Ovary (tissue), 9 donors: Measurements from ENCODE around the gene EXOG. TPM values are rescaled to one million over a fixed set of nuclear protein-coding genes. Genes with fewer than 3 reads are reported as not detected.

Source experiments
- DNase-seq, 5 donors: peaks; one replicate each; pipeline ENCODE4 v3.0.0-alpha.2; 2019 to 2020
- H3K27ac ChIP-seq, 2 donors: fragments of 200-600 bp; one replicate each; pipeline versions ENCODE4 v1.5.1 to v1.8.0; 2019 to 2022
- H3K27me3 ChIP-seq: fragments of 200-600 bp; one replicate; pipeline ENCODE4 v1.8.0; 2022
- H3K36me3 ChIP-seq: fragments of 200-600 bp; sonication (generic); one replicate; pipeline ENCODE4 v1.5.1; 2019
- H3K4me1 ChIP-seq: one replicate; pipeline ENCODE4 v1.8.1; 2013; ENCODE audit warnings: mild to moderate bottlenecking, moderate library complexity; ENCODE audit not compliant: insufficient read depth
- H3K4me3 ChIP-seq: fragments of 200-600 bp; sonication (generic); one replicate; pipeline ENCODE4 v1.5.1; 2017
- H3K9me3 ChIP-seq, 2 donors: fragments of 200-600 bp in 1 of 2; sonication (generic) in 1 of 2; one replicate each; pipeline versions ENCODE4 v1.5.1 to v1.8.1; 2013 to 2019; ENCODE audit warnings: mild to moderate bottlenecking in 1 of 2, moderate library complexity in 1 of 2
- CTCF ChIP-seq, 3 donors: fragments of 450-650 bp in 2 of 3; fragments of 200-600 bp in 1 of 3; IDR thresholded peaks; one replicate each; pipeline versions ENCODE4 v1.5.1 to v1.8.0; 2016 to 2022; ENCODE audit warnings: antibody characterized with exemption in 3 of 3, mild to moderate bottlenecking in 1 of 3
- EP300 ChIP-seq: sonication (generic); formaldehyde crosslinking; IDR thresholded peaks from one replicate; pipeline ENCODE4 v1.6.1; 2017; ENCODE audit warnings: antibody characterized with exemption
- POLR2A ChIP-seq: fragments of 450-650 bp; IDR thresholded peaks from one replicate; pipeline ENCODE4 v1.6.1; 2017; ENCODE audit warnings: antibody characterized with exemption, mild to moderate bottlenecking, moderate library complexity
- WGBS, 3 donors: extraction: QIAGEN DNeasy Blood & Tissue Kit in 1 of 3; methylation state at CpG; one replicate each; pipeline versions ENCODE4 v1.1.5 to v1.1.7; 2013 to 2017; 5-methylcytosine and 5-hydroxymethylcytosine counted together
- intact Hi-C, 4 donors: fragments of 100-400 bp; cut with DNase I; formaldehyde crosslinking; loops; one replicate each; pipeline versions ENCODE4 v1.11.0 to v1.15.1; 2022 to 2023
- polyA plus RNA-seq, 2 donors: library from polyadenylated mRNA; stranded (reverse); fragments of 200-250 nt in 1 of 2; fragments of 350-450 nt in 1 of 2; fragmentation: Illumina TruSeq in 1 of 2; extraction: RNeasy Lipid Tissue Mini Kit (QIAGEN cat#74804) in 1 of 2; gene quantifications; one replicate each; pipeline ENCODE4 v1.2.3, GENCODE V29; 2013 to 2014
- total RNA-seq, 7 donors: library from RNA; depleted of rRNA in 2 of 7; stranded (reverse); fragments of >200 nt in 2 of 7; fragmentation: NEBNext Ultra II Directional in 3 of 7; extraction: Animal tissue kit (Norgen Biotek cat#: 25700) in 3 of 7; gene quantifications; one replicate each; pipeline versions ENCODE4 v1.1.0 to v1.2.4, GENCODE V29; 2016 to 2023
- donor health status: DM: no; HTN: no; CAD: no; lungs with moderate emphysema.
- donor health status: DM: no; HTN: no; CAD: no.
- donor health status: Bipolar disorder and iron deficiency.
- donor health status: DM: yes; HTN: yes; CAD: no.
- donor health status: DM: no; HTN: no; CAD: no.
- donor health status: DM: yes; HTN: yes; CAD: no.

Gene EXOG
- total and polyA plus RNA-seq, 9 donors = 5.4 to 14.8 (median 9.0) TPM

DNA sequence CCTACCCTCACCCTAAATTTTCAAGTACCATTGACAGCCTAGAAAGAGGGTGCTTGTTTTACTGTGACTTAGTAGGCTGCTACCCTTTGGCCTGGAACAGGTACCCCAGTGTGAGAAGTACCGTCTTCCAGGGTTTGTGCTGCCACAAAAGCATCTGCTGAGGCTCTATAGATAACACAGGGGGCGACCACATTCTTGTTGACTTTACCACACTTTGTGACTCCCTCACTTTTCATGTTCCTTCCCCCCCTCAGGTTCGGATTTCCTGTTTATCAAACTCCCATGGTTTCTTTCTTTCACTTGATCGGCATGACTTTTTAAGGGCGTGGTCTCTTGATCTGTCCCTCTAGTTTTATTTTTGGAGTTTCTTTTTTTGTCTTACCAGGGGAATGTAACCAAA lies 23.5 kb downstream of the EXOG start:
- Histone ChIP-seq H3K36me3 (no peaks in the 10 kb centered on the region), H3K27ac (no peak overlapping the region), H3K4me3 (no peak overlapping the region), H3K27me3 (no peaks in the 10 kb centered on the region), H3K9me3 (no peaks in the 10 kb centered on the region), H3K4me1 (no peaks in the 10 kb centered on the region)
- DNase-seq = no peak
- TF ChIP-seq POLR2A (no peak), CTCF (IDR thresholded peaks at IDR 0.05) (no peak), EP300 (no peak)
- 52 to 67% (median 63%) methylated on average over 5 of the region's 5 CpGs for WGBS, 3 donors
- intact Hi-C loops = loop anchor here in 3 of 4 donors (2.0 to 10.0 kb wide), 5 partner anchors 131 to 515 kb away; no protein-coding TSS in a partner anchor

GRCh38 chr3:38521391-38521987 lies 25.3 kb downstream of the EXOG start:
- no peak overlapping the region for H3K4me3 ChIP-seq
- H3K27me3 ChIP-seq = no peaks in the 10 kb centered on the region
- 3 to 4% (median 3%) methylated on average over 5 of the region's 5 CpGs for WGBS, 3 donors
- intact Hi-C loops = loop anchor here in 3 of 4 donors (2.0 to 10.0 kb wide), 5 partner anchors 129 to 513 kb away; no protein-coding TSS in a partner anchor
- H3K4me1 ChIP-seq = no peaks in the 10 kb centered on the region
- no peaks in the 10 kb centered on the region for H3K36me3 ChIP-seq
- peak; percentile 51 to 73 (median 60) for DNase-seq
- no peaks in the 10 kb centered on the region for H3K9me3 ChIP-seq
- H3K27ac ChIP-seq = no peak overlapping the region
- no peak for TF ChIP-seq POLR2A
- peak; percentile 66 to 86 (median 76) for TF ChIP-seq CTCF (IDR thresholded peaks at IDR 0.05)
- TF ChIP-seq EP300 = no peak

DNA sequence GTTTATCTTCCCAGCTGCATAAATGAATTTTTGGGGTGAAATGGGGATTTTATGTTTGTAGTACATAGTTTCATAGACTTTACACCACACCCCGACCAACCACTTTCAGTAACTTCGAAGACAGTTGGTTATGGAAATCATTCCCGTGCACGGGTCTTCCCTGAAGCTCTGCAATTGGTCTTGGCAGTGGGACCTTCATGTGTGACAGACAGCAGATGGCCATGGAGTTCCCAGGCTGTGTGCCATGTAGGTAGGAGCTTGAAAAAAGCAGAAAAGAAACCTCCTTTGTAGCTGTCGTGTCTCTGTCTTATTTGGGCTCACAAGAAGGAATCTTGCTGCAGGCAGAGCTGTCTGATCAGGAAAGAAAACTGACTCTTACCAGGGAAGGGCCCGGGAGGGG lies 25.9 kb downstream of the EXOG start:
- Histone ChIP-seq H3K9me3 (no peaks in the 10 kb centered on the region), H3K4me1 (no peaks in the 10 kb centered on the region), H3K27ac (no peak overlapping the region), H3K36me3 (no peaks in the 10 kb centered on the region), H3K27me3 (no peaks in the 10 kb centered on the region), H3K4me3 (no peak overlapping the region)
- intact Hi-C loops = loop anchor here in 3 of 4 donors (5.0 to 10.0 kb wide), 4 partner anchors 130 to 513 kb away; no protein-coding TSS in a partner anchor
- 87 to 90% (median 88%) methylated on average over 6 of the region's 6 CpGs for WGBS, 3 donors
- TF ChIP-seq CTCF (IDR thresholded peaks at IDR 0.05) (no peak), EP300 (no peak), POLR2A (no peak)
- DNase-seq = no peak

DNA sequence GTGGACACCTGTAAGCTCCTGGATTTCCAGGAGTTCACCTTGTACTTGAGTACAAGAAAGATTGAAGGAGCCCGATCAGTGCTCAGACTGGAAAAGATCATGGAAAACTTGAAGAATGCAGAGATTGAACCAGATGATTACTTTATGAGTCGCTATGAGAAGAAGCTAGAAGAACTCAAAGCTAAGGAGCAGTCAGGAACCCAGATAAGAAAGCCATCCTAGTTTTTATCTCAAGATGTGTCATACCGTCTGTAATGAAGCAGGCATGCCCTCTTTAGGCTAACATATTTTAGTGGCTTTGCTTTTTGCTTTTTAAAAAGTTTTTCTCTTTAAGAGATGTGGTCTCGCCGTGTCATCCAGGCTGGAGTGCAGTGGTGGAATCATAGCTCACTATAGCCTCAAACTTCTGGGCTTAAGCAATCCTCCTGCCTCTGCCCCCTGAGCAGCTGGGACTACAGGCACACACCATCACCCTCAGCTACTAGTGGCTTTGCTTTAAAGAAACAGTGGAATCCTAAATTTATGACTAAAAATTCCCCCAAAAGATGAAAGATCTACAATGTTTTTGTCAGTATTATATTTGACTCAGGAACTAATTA lies 28.1 kb downstream of the EXOG start:
- Histone ChIP-seq H3K4me1 (no peaks in the 10 kb centered on the region), H3K4me3 (no peak overlapping the region), H3K9me3 (no peaks in the 10 kb centered on the region), H3K36me3 (no peaks in the 10 kb centered on the region), H3K27ac (no peak overlapping the region), H3K27me3 (no peaks in the 10 kb centered on the region)
- TF ChIP-seq POLR2A = no peak
- no peak for TF ChIP-seq EP300
- no peak for TF ChIP-seq CTCF (IDR thresholded peaks at IDR 0.05)
- no peak for DNase-seq
- intact Hi-C loops = loop anchor here in 3 of 4 donors (5.0 to 10.0 kb wide), 4 partner anchors 128 to 511 kb away; no protein-coding TSS in a partner anchor
- WGBS, 3 donors = 86 to 94% (median 90%) methylated on average over 5 of the region's 5 CpGs
